Activated CD8-positive, alpha-beta memory T cell treated with anti-CD3 and anti-CD28 coated beads for 4 hours (primary cell): ENCODE measurements around the gene PRKAR2A.
"Not testable (repeated sequence)": the region's sequence is repeated elsewhere in the genome, so short reads cannot be mapped to it uniquely, and the experiment has no call there.

Experiments
- DNase-seq, 2 donors: peaks; one replicate each; pipeline ENCODE4 v3.0.0-alpha.2; 2020; ENCODE audit warnings: low read depth in 2 of 2

Gene PRKAR2A

GRCh38 chr3:48778565-48778964 is 69.1 kb downstream of the PRKAR2A start:
- not testable (repeated sequence) for DNase-seq

DNA sequence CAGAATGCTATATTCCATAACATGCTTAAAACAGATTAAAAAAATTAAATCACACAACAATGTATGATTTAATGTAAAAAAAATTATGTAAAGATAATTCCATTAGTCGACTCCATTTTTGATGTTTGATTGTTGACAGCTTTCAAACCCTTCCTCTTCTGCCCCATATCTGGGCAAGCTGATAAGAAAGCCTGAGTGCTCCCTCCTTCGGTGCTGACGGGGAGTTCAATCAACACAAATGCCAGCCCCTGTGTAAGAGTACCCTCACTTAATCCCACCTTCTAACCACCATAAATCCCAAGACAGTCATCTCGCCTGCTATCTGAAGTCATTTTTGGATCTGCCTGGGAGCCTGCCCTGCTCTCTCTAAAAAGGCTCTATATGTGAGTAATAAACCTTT is 70.8 kb downstream of the PRKAR2A start:
- no peak for DNase-seq

DNA sequence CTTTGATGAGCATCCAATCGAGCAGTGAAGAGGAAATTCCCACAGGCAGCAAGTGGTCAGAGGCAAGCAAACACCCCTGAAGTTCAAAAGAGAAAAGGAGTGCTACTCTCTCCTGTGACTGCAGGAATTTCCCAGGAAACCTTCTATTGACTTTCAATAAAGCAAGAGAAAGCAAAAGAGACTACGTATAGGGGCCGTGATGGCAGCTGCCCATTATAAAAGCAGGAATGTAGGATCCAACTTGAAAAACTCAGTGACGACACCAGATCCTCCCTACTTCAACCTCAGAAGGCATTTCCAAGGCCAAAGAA is 77.5 kb downstream of the PRKAR2A start:
- no peak for DNase-seq

- DNase-seq, result no peak
These were observed 82.3 kb downstream of the PRKAR2A start for GRCh38 chr3:48765376-48765775.

GRCh38 chr3:48762816-48763215 is 84.9 kb downstream of the PRKAR2A start:
- no peak for DNase-seq

DNA sequence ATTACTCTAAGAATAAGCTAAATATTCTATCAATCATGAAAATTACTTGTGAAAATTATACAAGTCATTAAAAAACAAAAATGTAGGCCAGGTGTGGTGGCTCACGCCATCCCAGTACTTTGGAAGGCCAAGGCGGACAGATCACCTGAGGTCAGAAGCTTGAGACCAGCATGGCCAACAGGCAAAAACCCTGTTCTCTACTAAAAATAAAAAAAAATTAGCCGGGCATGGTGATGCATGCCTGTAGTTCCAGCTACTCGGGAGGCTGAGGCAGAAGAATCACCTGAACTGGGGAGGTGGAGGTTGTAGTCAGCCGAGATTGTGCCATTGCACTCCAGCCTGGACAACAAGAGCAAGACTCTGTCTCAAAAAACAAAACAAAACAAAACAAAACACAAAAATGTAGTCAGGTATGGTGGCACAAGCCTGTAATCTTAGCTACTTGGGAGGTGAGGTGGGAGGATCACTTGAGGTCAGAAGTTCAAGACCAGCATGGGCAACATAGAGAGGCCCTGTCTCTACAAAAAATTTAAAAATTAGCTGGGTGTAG is 87.6 kb downstream of the PRKAR2A start:
- DNase-seq, result not testable (repeated sequence)

GRCh38 chr3:48759531-48759930 is 88.1 kb downstream of the PRKAR2A start:
- not testable (repeated sequence) for DNase-seq

DNA sequence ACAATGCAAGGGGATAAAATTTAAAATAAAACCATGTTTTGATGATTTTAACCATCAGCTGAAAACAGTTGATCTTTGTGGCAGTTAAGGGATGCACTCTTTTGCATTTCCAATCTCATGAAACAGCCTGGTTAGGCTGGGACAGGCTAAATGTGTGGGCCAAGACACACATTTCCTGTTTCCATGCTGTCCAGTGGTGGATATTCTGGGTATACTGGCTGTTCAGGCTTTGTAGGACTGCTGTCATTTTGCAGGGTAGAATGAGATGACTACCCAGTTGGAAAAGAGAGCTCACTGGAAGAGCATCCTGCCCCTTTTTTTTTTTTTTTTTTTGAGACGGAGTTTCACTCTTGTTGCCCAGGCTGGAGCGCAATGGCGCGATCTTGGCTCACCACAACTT is 88.6 kb downstream of the PRKAR2A start:
- DNase-seq, result no peak

- no peak for DNase-seq
These were observed 91.0 kb downstream of the PRKAR2A start for GRCh38 chr3:48756640-48757039.

DNA sequence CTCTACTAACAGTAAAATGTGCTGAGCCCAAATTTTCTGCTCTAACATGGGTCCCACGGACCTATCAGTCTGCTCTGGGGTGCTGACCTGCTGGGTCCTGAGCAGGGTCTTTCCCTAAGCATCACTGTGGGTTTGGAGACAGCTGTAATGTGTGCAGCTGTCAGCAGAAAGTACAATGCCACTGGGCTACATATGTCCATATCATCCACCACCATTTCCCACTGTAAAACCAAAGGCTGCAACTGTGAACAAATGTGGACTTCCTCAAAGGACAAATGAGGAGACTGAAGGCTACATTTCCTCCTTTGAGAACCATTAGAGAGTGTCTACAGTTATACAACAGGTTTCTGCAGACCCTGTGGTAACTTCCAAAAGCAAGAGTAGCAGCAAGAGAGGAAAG is 96.8 kb downstream of the PRKAR2A start:
- no peak for DNase-seq

DNA sequence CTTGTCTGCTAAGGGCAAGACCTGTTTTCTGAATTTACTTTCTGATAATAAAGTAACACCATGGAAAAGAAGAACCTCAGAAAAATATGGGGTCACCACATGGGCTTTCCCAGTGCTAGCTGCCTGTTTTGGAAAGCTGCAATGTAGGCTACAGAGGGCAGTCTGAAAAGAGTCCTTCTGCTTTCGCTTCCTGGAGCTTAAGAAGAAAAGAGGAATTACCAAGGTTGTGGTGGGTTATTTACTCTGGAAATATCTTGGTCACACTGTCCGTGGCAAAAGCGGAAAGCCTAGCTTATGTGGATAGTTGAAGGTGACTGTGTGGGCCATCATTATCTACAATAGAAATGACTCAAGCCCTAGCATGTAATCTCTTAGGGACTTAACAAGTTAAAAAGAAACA is 98.9 kb downstream of the PRKAR2A start:
- no peak for DNase-seq

- DNase-seq, result no peak
These were observed 100.0 kb downstream of the PRKAR2A start for GRCh38 chr3:48747706-48748105.

- DNase-seq, result no peak
These were observed 100.6 kb downstream of the PRKAR2A start for GRCh38 chr3:48747015-48747615.

DNA sequence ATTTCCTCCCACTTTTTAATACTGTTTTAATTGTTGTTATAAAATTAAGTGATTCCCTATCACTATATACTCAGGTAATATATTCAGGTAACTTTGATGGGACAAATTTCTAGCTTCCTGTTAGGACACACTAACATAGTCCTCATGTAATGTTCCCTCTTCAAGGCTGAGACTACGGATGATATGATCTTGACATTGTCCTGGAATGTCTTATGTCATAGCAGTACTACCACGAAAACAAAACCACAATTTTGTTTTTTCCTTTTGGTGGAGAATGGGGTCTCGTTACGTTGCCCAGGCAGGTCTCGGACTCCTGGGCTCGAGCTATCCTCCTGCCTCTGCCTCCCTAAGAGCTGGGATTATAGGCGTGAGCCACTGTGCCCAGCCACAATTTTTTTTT is 103.9 kb downstream of the PRKAR2A start:
- no peak for DNase-seq

DNA sequence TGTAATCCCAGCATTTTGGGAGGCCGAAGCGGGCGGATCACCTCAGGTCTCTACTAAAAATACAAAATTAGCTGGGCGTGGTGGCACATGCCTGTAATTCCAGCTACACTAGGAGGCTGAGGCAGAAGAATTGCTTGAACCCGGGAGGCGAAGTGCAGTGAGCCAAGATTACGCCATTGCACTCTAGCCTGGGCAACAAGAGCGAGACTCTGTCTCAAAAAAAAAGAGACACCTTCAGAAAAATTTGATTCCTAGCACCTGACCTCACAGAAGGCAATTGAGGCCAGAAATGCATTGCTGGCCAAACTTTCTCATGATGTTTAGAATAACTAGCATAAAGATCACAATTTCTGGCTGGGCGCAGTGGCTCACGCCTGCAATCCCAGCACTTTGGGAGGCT is 106.4 kb downstream of the PRKAR2A start:
- DNase-seq, result not testable (repeated sequence)

- DNase-seq, result peak; percentile 4 to 13
These were observed 107.5 kb downstream of the PRKAR2A start for GRCh38 chr3:48739955-48740823.

DNA sequence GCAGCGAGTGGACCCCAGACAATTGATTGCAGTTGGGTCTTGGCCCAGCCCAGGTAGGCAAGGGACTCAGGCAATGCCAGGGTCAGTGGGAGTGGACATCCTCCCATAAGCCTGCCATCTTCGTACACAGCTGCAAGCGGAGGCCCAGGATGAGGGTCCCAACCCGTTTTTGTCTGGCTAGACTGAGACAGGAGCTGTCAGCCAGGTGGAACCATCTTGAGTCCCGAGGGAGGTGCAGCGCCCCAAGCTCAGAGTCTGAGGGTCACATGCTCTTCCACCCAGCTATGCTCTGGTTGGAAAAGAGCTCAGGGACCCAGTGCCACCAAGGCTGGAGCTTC is 108.1 kb downstream of the PRKAR2A start:
- no peak for DNase-seq

GRCh38 chr3:48738926-48739616 is 108.6 kb downstream of the PRKAR2A start:
- no peak for DNase-seq

GRCh38 chr3:48738144-48738536 is 109.5 kb downstream of the PRKAR2A start:
- no peak for DNase-seq

DNA sequence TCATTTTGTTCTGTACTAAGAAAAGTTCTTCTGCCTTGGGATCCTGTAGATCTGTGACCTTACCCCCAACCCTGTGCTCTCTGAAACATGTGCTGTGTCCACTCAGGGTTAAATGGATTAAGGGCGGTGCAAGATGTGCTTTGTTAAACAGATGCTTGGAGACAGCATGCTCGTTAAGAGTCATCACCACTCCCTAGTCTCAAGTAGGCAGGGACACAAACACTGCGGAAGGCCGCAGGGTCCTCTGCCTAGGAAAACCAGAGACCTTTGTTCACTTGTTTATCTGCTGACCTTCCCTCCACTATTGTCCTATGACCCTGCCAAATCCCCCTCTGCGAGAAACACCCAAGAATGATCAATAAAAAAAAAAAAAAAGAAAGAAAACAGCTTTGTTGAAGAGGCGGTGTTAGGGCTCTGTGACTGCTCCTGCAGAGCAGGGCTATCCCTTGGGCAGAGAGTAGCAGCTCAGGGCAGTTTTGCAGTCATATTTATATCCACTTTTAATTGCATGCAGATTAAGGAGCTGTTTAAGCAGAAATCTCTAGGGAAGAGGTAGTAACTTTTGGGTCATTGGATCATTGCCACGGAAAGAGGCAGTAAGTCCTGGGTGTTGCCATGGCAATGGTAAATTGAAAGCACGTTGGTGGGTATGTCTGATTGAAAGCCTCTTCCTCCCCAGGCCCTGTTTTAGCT is 112.5 kb downstream of the PRKAR2A start:
- DNase-seq, result not testable (repeated sequence)

- DNase-seq, result not testable (repeated sequence)
These were observed 113.1 kb downstream of the PRKAR2A start for GRCh38 chr3:48734541-48734940.
